COLO668 (cell line): ENCODE results near the gene CCN2.

Experiments used
- DNase-seq: peaks from one replicate; lab custom pipeline; 2025; ENCODE audit not compliant: unreplicated experiment; lab: John Stamatoyannopoulos, UW

CCN2 gene

GRCh38 chr6:131967948-131968347, 16.8 kb upstream of the CCN2 start:
- no peak for DNase-seq

GRCh38 chr6:131966443-131966842, 15.3 kb upstream of the CCN2 start:
- no peak for DNase-seq

- DNase-seq, result no peak
Observed at GRCh38 chr6:131963063-131963462, 11.9 kb upstream of the CCN2 start.

- DNase-seq, result no peak
Observed at GRCh38 chr6:131960371-131961133, 9.4 kb upstream of the CCN2 start.

- peak; percentile 11 for DNase-seq
Observed at GRCh38 chr6:131958542-131959470, 7.6 kb upstream of the CCN2 start.

GRCh38 chr6:131958095-131958494, 6.9 kb upstream of the CCN2 start:
- DNase-seq, result no peak

GRCh38 chr6:131955876-131956275, 4.7 kb upstream of the CCN2 start:
- no peak for DNase-seq

GRCh38 chr6:131955192-131955591, 4.0 kb upstream of the CCN2 start:
- no peak for DNase-seq

GRCh38 chr6:131954775-131955107, 3.6 kb upstream of the CCN2 start:
- DNase-seq, result no peak

GRCh38 chr6:131954059-131954774, 3.0 kb upstream of the CCN2 start:
- DNase-seq, result no peak

- DNase-seq, result no peak
Observed at GRCh38 chr6:131952886-131953509, 1.8 kb upstream of the CCN2 start.

- DNase-seq, result no peak
Observed at GRCh38 chr6:131951576-131952230, 531 bp upstream of the CCN2 start.

GRCh38 chr6:131949909-131950766, 1.0 kb downstream of the CCN2 start:
- DNase-seq, result peak; percentile 58

GRCh38 chr6:131949620-131949908, 1.6 kb downstream of the CCN2 start:
- no peak for DNase-seq

GRCh38 chr6:131948692-131949619, 2.2 kb downstream of the CCN2 start:
- no peak for DNase-seq

- DNase-seq, result no peak
Observed at GRCh38 chr6:131947986-131948661, 3.0 kb downstream of the CCN2 start.

GRCh38 chr6:131946992-131947955, 3.9 kb downstream of the CCN2 start:
- DNase-seq, result no peak
